Measurements from ENCODE around the gene TMEM250.
A peak's percentile ranks its signal among the peaks of the same experiment; 100 is the strongest.

TMEM250 gene

DNA sequence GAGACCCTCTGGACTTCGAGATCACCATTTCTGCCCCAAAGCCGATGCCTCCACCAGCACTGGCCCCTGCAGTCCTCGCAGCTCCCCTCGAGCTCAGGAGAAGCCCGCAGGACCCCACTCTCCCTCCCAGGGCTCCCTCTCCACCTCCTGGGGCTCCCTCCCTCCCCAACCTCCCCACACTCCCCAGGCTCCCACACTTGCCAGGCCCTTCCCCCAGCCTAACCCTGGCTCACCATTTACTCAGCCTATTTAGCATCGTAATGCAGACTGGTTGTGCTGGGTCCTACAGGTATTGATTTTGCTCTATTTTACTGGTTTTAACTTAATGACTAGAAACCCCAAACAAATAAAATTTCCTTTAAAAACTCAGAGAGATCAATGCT, 23.7 kb upstream of the TMEM250 start:
- TF ChIP-seq TEAD4 (IDR thresholded peaks at IDR 0.05) (no peak), NFIC (IDR thresholded peaks at IDR 0.05) (0 out of 2 replicates have a peak, but pooled peaks have one; percentile 1)

DNA sequence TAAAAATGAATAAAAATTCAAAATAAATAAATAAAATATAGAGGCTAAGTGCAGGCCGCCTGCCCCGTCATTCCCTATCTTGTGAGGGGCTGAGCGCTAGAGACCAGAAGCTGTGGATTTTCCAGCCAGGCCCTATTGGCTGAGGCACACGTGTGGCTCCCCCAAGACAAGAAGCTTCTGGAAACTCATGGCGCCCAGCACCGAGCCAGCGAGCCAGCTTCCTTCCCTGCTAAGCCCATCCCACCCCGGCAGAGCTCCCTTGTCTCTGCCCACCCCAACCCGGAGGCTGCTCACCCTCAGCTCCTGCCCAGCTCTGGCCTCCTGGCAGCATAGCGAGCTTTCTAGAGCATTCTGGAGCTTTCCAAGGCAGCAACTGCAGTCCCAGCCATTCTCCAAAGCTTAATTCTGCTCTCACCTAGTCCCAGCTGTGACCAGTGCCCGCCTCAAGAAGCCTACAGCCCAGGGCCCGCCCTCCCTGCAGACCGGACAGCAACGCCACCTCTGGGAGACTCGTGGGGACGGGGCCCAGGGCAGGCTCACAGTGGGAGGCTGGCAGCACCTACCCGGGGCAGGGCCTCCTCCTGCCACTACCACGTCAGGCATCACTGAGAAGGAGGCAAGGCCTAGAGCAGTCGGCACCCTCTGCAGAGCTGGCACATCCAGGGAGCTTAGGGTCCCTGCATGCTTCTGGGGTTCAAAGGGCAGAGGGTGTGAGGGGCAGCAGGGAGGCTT, 23.2 kb upstream of the TMEM250 start:
- TF ChIP-seq TEAD4 (IDR thresholded peaks at IDR 0.05): no peak
- peak; percentile 24; the same call in 1 of the 2 replicates for TF ChIP-seq NFIC (IDR thresholded peaks at IDR 0.05)
- no peak for TF ChIP-seq RAD21 (IDR thresholded peaks at IDR 0.05; ENCODE audit: low read depth)
- no peak; the same call in 1 of the 2 replicates for TF ChIP-seq CEBPB (IDR thresholded peaks at IDR 0.05)
- TF ChIP-seq YY1 (IDR thresholded peaks at IDR 0.05; ENCODE audit: low read depth): peak; percentile 62; the same call in 1 of the 2 replicates
- no peak for TF ChIP-seq FOXM1 (IDR thresholded peaks at IDR 0.05; ENCODE audit: borderline replicate concordance, low read depth)
- no peak for TF ChIP-seq CREB1 (IDR thresholded peaks at IDR 0.05; ENCODE audit: low read depth)
- peak; percentile 17; the same call in 1 of the 2 replicates for TF ChIP-seq EP300 (IDR thresholded peaks at IDR 0.05; ENCODE audit: borderline replicate concordance)
- no peak; the same call in none of the 2 replicates for TF ChIP-seq TCF12 (IDR thresholded peaks at IDR 0.05; ENCODE audit: low read depth)
- TF ChIP-seq REST (IDR thresholded peaks at IDR 0.05; ENCODE audit: low read depth): no peak
- no peak for TF ChIP-seq TAF1 (IDR thresholded peaks at IDR 0.05; ENCODE audit: low read depth)
- TF ChIP-seq EGR1 (IDR thresholded peaks at IDR 0.05): no peak
- TF ChIP-seq USF1 (IDR thresholded peaks at IDR 0.05): no peak
- TF ChIP-seq, protein P1, sequence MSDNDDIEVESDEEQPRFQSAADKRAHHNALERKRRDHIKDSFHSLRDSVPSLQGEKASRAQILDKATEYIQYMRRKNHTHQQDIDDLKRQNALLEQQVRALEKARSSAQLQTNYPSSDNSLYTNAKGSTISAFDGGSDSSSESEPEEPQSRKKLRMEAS (IDR thresholded peaks at IDR 0.05): peak; percentile 19; the same call in 1 of the 2 replicates
- no peak for TF ChIP-seq ZBTB7A (IDR thresholded peaks at IDR 0.05; ENCODE audit: low read depth)

DNA sequence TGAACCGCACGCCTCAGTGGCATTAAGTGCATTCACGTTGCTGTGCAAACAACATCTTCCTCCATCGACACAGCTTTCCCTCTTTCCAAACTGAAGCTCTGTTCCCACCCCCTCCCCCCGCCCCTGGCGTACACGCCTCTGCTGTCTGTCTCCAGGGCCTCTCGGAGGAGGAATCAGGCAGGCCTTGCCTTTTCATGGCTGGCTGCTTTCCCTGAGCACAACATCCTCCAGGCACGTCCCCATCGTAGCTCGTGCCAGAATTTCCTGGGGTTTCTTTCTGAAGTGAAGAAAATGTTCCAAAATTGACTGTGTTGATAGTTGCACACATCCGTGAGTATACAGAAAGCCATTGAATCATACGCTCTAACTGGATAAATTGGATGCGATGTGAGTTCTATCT, 22.3 kb upstream of the TMEM250 start:
- TF ChIP-seq, protein P1 (IDR thresholded peaks at IDR 0.05): no peak
- TF ChIP-seq EGR1 (IDR thresholded peaks at IDR 0.05) (no peak), FOXM1 (IDR thresholded peaks at IDR 0.05; ENCODE audit: borderline replicate concordance, low read depth) (no peak), USF1 (IDR thresholded peaks at IDR 0.05) (no peak), TAF1 (IDR thresholded peaks at IDR 0.05; ENCODE audit: low read depth) (no peak), YY1 (IDR thresholded peaks at IDR 0.05; ENCODE audit: low read depth) (no peak), RAD21 (IDR thresholded peaks at IDR 0.05; ENCODE audit: low read depth) (no peak), REST (IDR thresholded peaks at IDR 0.05; ENCODE audit: low read depth) (no peak), TCF12 (IDR thresholded peaks at IDR 0.05; ENCODE audit: low read depth) (peak; percentile 50; the same call in 1 of the 2 replicates), ZBTB7A (IDR thresholded peaks at IDR 0.05; ENCODE audit: low read depth) (no peak), TEAD4 (IDR thresholded peaks at IDR 0.05) (0 out of 2 replicates have a peak, but pooled peaks have one; percentile 30), CEBPB (IDR thresholded peaks at IDR 0.05) (no peak; the same call in 1 of the 2 replicates), EP300 (IDR thresholded peaks at IDR 0.05; ENCODE audit: borderline replicate concordance) (peak; percentile 76), NFIC (IDR thresholded peaks at IDR 0.05) (peak; percentile 60)

GRCh38 chr9:136140046-136140445, 21.4 kb upstream of the TMEM250 start:
- no peak for TF ChIP-seq REST (IDR thresholded peaks at IDR 0.05; ENCODE audit: low read depth)
- no peak for TF ChIP-seq TAF1 (IDR thresholded peaks at IDR 0.05; ENCODE audit: low read depth)
- TF ChIP-seq, protein P1 (IDR thresholded peaks at IDR 0.05): no peak
- no peak for TF ChIP-seq YY1 (IDR thresholded peaks at IDR 0.05; ENCODE audit: low read depth)
- TF ChIP-seq CEBPB (IDR thresholded peaks at IDR 0.05): no peak
- TF ChIP-seq ZBTB7A (IDR thresholded peaks at IDR 0.05; ENCODE audit: low read depth): no peak
- TF ChIP-seq RAD21 (IDR thresholded peaks at IDR 0.05; ENCODE audit: low read depth): no peak
- TF ChIP-seq NFIC (IDR thresholded peaks at IDR 0.05): no peak
- no peak for TF ChIP-seq CREB1 (IDR thresholded peaks at IDR 0.05; ENCODE audit: low read depth)
- no peak for TF ChIP-seq TEAD4 (IDR thresholded peaks at IDR 0.05)
- TF ChIP-seq FOXM1 (IDR thresholded peaks at IDR 0.05; ENCODE audit: borderline replicate concordance, low read depth): no peak
- TF ChIP-seq EGR1 (IDR thresholded peaks at IDR 0.05): no peak
- TF ChIP-seq EP300 (IDR thresholded peaks at IDR 0.05; ENCODE audit: borderline replicate concordance): no peak
- TF ChIP-seq USF1 (IDR thresholded peaks at IDR 0.05): no peak
- TF ChIP-seq TCF12 (IDR thresholded peaks at IDR 0.05; ENCODE audit: low read depth): no peak
